ENCODE measurements around the gene CEACAM4.
"Not testable (repeated sequence)": the region's sequence is repeated elsewhere in the genome, so short reads cannot be mapped to it uniquely, and the experiment has no call there.

The CEACAM4 gene

GRCh38 chr19:41626877-41627276 lies at the start of gene CEACAM4:
Gene CEACAM4, minus strand, starts transcription at chr19:41627074. Its CDS starts 111 bp downstream, at chr19:41626963.
- in situ Hi-C loops (cut with MboI; ENCODE audit: low sequenced_read_pairs, unreplicated experiment): no loop called here
- DNase-seq (ENCODE audit: low spot score): no peak
- TF ChIP-seq CTCF (IDR thresholded peaks at IDR 0.05; ENCODE audit: borderline replicate concordance, control extremely low read depth, extremely low read depth, insufficient read depth, missing control alignments): no peak

- no peak for TF ChIP-seq CTCF (IDR thresholded peaks at IDR 0.05; ENCODE audit: borderline replicate concordance, control extremely low read depth, extremely low read depth, insufficient read depth, missing control alignments)
- in situ Hi-C loops (cut with MboI; ENCODE audit: low sequenced_read_pairs, unreplicated experiment): no loop called here
- no peak for DNase-seq (ENCODE audit: low spot score)
These were observed 44.6 kb upstream of the CEACAM4 start for GRCh38 chr19:41671486-41671885.

- TF ChIP-seq CTCF (IDR thresholded peaks at IDR 0.05; ENCODE audit: borderline replicate concordance, control extremely low read depth, extremely low read depth, insufficient read depth, missing control alignments): no peak
- in situ Hi-C loops (cut with MboI; ENCODE audit: low sequenced_read_pairs, unreplicated experiment): no loop called here
- no peak for DNase-seq (ENCODE audit: low spot score)
These were observed 43.9 kb upstream of the CEACAM4 start for GRCh38 chr19:41670755-41671154.

GRCh38 chr19:41668315-41668714 lies 41.4 kb upstream of the CEACAM4 start:
- DNase-seq (ENCODE audit: low spot score): no peak
- no peak for TF ChIP-seq CTCF (IDR thresholded peaks at IDR 0.05; ENCODE audit: borderline replicate concordance, control extremely low read depth, extremely low read depth, insufficient read depth, missing control alignments)
- in situ Hi-C loops (cut with MboI; ENCODE audit: low sequenced_read_pairs, unreplicated experiment): no loop called here

- TF ChIP-seq CTCF (IDR thresholded peaks at IDR 0.05; ENCODE audit: borderline replicate concordance, control extremely low read depth, extremely low read depth, insufficient read depth, missing control alignments): no peak
- in situ Hi-C loops (cut with MboI; ENCODE audit: low sequenced_read_pairs, unreplicated experiment): no loop called here
- no peak for DNase-seq (ENCODE audit: low spot score)
These were observed 39.2 kb upstream of the CEACAM4 start for GRCh38 chr19:41666075-41666474.

- in situ Hi-C loops (cut with MboI; ENCODE audit: low sequenced_read_pairs, unreplicated experiment): no loop called here
- TF ChIP-seq CTCF (IDR thresholded peaks at IDR 0.05; ENCODE audit: borderline replicate concordance, control extremely low read depth, extremely low read depth, insufficient read depth, missing control alignments): no peak
- no peak for DNase-seq (ENCODE audit: low spot score)
These were observed 30.3 kb upstream of the CEACAM4 start for GRCh38 chr19:41657157-41657556.

GRCh38 chr19:41656756-41657155 lies 29.9 kb upstream of the CEACAM4 start:
- in situ Hi-C loops (cut with MboI; ENCODE audit: low sequenced_read_pairs, unreplicated experiment): not testable (repeated sequence)

More at GRCh38 chr19:41656756-41657155, 29.9 kb upstream of the CEACAM4 start:
- DNase-seq (ENCODE audit: low spot score): not testable (repeated sequence)
